Stomach (tissue), 9 donors: Measurements from ENCODE around the gene NUBPL. TPM values are rescaled to one million over a fixed set of nuclear protein-coding genes. Genes with fewer than 3 reads are reported as not detected.
"Not testable (repeated sequence)": the region's sequence is repeated elsewhere in the genome, so short reads cannot be mapped to it uniquely, and the experiment has no call there.

ENCODE experiments used
- DNase-seq, 2 donors: peaks; one replicate each; pipeline versions ENCODE4 v3.0.0 to v3.0.0-alpha.2; 2013 to 2019
- H3K27ac ChIP-seq, 5 donors: fragments of 200-600 bp in 4 of 5; sonication (generic) in 4 of 5; one replicate each; pipeline ENCODE4 v1.5.1; 2013 to 2019; ENCODE audit warnings: mild to moderate bottlenecking in 1 of 5, moderate library complexity in 1 of 5
- H3K27me3 ChIP-seq, 3 donors: fragments of 200-600 bp; sonication (generic); one replicate each; pipeline ENCODE4 v1.5.1; 2017 to 2019; ENCODE audit warnings: mixed run types in 1 of 3
- H3K36me3 ChIP-seq, 4 donors: fragments of 200-600 bp; sonication (generic); 1 replicate in 3 of 4; 2 replicates in 1 of 4; pipeline ENCODE4 v1.5.1; 2016 to 2019
- H3K4me1 ChIP-seq, 4 donors: fragments of 200-600 bp; sonication (generic); one replicate each; pipeline ENCODE4 v1.5.1; 2016 to 2019
- H3K4me3 ChIP-seq, 4 donors: fragments of 200-600 bp; sonication (generic) in 3 of 4; one replicate each; pipeline ENCODE4 v1.5.1; 2016 to 2019; ENCODE audit warnings: mild to moderate bottlenecking in 1 of 4
- H3K9me3 ChIP-seq, 4 donors: fragments of 200-600 bp; sonication (generic); one replicate each; pipeline ENCODE4 v1.5.1; 2016 to 2019
- EP300 ChIP-seq: sonication (generic); formaldehyde crosslinking; IDR thresholded peaks from one replicate; pipeline ENCODE4 v1.6.1; 2017; ENCODE audit warnings: antibody characterized with exemption
- POLR2A ChIP-seq, 4 donors: fragments of 450-650 bp; IDR thresholded peaks; one replicate each; pipeline ENCODE4 v1.6.1; 2016; ENCODE audit warnings: antibody characterized with exemption in 4 of 4, control low read depth in 2 of 4, mild to moderate bottlenecking in 1 of 4, moderate library complexity in 1 of 4
- POLR2AphosphoS5 ChIP-seq, 3 donors: sonication (generic); formaldehyde crosslinking; IDR thresholded peaks; one replicate each; pipeline ENCODE4 v1.6.1; 2016; ENCODE audit warnings: antibody characterized with exemption in 3 of 3
- WGBS, 5 donors: extraction: QIAGEN DNeasy Blood & Tissue Kit in 3 of 5; methylation state at CpG; one replicate each; pipeline versions ENCODE4 v1.1.5 to v1.1.7; 2013 to 2018; 5-methylcytosine and 5-hydroxymethylcytosine counted together
- intact Hi-C: fragments of 100-400 bp; cut with DNase I; formaldehyde crosslinking; loops from one replicate; pipeline ENCODE4 v1.15.1; 2023; ENCODE audit warnings: low total_unique reads
- polyA plus RNA-seq, 3 donors: library from polyadenylated mRNA; stranded (reverse); fragments of 200-250 nt; gene quantifications; one replicate each; pipeline ENCODE4 v1.2.3, GENCODE V29; 2013
- total RNA-seq, 5 donors: library from RNA; depleted of rRNA; stranded (reverse); fragments of >200 nt; gene quantifications; one replicate each; pipeline versions ENCODE4 v1.1.0 to v1.2.3, GENCODE V29; 2014 to 2016
- TF ChIP-seq, protein P1 (sequence below), 7 experiments: fragments of 450-650 bp in 4 of 7; fragments of 200-600 bp in 3 of 7; sonication (generic) in 3 of 7; IDR thresholded peaks; one replicate each; pipeline ENCODE4 v1.5.1; 2016 to 2019; ENCODE audit warnings: antibody characterized with exemption in 7 of 7, control low read depth in 2 of 7, mild to moderate bottlenecking in 1 of 7
- donor health status: healthy with polysubstance abuse.
- donor health status: Bipolar disorder and iron deficiency.
- donor health status: healthy.

Gene NUBPL
- total and polyA plus RNA-seq, 8 donors, result 0.58 to 25.7 (median 5.0) TPM

DNA sequence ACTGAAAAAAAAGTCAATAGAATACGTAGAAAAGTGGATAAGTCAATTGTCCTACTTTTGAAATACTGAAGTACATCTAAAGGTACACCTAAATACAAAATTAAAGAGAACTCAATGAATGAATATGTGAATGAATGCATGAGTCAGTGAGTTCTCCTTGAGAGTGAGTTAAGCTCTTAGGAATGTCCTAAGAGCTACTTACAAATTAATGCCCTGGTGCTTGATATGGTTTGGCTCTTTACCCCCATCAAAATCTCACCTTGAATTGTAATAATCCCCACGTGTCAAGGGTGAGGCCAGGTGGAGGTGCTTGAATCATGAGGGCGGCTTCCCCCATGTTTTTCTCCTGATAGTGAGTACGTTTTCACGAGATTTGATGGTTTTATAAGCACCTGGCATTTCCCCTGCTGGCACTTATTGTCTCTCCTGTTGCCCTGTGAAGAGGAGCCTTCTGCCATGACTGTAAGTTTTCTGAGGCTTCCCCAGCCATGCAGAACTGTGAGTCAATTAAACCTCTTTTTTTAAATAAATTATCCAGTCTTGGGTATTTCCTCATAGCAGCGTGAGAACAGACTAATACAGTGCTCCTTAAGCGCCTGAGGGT is 323.7 kb downstream of the NUBPL start:
- H3K9me3 ChIP-seq, result no peaks in the 10 kb centered on the region
- 78 to 90% (median 85%) methylated on average over 7 of the region's 7 CpGs for WGBS, 5 donors
- H3K36me3 ChIP-seq, result no peaks in the 10 kb centered on the region
- intact Hi-C loops, result no loop called here
- H3K4me1 ChIP-seq, result peaks cover 0 to 6% (median 0%) of the 10 kb centered on the region in 4 donors
- H3K4me3 ChIP-seq, result no peak overlapping the region
- no peak for DNase-seq
- no peak overlapping the region for H3K27ac ChIP-seq
- TF ChIP-seq POLR2A (IDR thresholded peaks at IDR 0.05) (no peak), EP300 (no peak), POLR2AphosphoS5 (IDR thresholded peaks at IDR 0.05) (no peak)
- TF ChIP-seq, protein P1, sequence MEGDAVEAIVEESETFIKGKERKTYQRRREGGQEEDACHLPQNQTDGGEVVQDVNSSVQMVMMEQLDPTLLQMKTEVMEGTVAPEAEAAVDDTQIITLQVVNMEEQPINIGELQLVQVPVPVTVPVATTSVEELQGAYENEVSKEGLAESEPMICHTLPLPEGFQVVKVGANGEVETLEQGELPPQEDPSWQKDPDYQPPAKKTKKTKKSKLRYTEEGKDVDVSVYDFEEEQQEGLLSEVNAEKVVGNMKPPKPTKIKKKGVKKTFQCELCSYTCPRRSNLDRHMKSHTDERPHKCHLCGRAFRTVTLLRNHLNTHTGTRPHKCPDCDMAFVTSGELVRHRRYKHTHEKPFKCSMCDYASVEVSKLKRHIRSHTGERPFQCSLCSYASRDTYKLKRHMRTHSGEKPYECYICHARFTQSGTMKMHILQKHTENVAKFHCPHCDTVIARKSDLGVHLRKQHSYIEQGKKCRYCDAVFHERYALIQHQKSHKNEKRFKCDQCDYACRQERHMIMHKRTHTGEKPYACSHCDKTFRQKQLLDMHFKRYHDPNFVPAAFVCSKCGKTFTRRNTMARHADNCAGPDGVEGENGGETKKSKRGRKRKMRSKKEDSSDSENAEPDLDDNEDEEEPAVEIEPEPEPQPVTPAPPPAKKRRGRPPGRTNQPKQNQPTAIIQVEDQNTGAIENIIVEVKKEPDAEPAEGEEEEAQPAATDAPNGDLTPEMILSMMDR (IDR thresholded peaks at IDR 0.05), result no peak
- no peaks in the 10 kb centered on the region for H3K27me3 ChIP-seq

DNA sequence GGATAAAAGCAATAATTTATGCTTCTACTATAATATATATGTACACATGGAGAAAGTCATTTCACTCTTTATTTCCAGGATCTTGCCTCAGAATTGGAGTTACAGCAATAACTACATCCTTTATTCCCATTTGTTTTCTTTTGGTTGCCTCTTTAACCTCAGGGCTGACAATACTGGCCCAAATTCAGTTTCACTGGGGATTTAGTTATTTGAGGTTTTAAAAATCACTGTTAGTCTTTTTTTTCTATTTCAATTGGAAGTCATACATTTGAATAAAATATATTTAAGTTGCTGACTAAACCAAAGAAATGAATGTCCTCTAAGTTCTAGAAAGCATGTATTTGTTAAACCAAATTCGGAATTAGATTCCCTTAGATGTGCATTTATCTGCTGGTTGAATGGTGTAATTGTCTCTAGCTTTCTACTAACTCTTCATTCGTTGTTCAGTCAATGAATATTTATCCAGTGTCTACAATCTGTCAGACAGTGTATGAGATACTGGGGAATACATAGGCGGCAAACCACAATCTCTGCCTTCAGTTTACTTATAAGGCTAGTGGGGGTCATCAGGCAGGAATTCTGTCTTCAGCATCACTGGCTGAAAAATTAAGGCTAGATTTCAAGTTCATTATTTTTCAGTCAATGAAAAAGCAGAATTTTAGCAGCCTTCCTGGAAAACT is 325.1 kb downstream of the NUBPL start:
- Histone ChIP-seq H3K27me3 (no peaks in the 10 kb centered on the region), H3K9me3 (no peaks in the 10 kb centered on the region), H3K4me1 (peaks cover 0 to under 1% (median 0%) of the 10 kb centered on the region in 4 donors), H3K27ac (no peak overlapping the region), H3K4me3 (no peak overlapping the region), H3K36me3 (no peaks in the 10 kb centered on the region)
- WGBS, 5 donors, result 65 to 74% (median 73%) methylated on average over 3 of the region's 3 CpGs
- DNase-seq, result no peak
- intact Hi-C loops, result no loop called here
- TF ChIP-seq, protein P1 (IDR thresholded peaks at IDR 0.05), result no peak
- TF ChIP-seq EP300 (no peak), POLR2AphosphoS5 (IDR thresholded peaks at IDR 0.05) (no peak)

DNA sequence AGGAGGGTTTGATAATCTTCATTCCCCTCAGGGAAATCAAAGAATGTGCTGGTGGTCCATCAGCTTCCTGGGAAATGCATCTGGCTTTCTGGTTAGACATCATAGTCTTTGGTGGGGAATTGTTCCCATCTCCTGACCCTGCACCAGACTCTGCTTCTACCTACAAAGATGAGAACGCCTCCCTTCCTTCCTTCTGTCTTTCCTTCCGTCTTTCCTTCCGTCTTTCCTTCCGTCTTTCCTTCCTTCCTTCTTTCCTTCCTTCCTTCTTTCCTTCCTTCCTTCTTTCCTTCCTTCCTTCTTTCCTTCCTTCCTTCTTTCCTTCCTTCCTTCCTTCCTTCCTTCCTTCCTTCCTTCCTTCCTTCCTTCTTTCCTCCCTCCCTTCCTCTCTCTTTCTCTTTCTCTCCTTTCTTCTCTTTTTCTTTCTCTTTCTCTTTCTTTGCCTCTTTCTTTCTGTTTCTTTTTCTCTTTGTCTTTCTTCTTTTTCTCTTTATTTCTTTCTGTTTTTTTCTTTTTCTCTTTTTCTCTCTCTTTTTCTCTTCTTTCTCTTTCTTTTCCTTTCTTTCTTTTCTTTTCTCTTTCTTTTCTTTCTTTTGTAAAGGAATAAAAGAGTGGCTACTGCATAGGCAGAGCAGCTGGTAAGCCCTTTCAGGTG is 326.9 kb downstream of the NUBPL start:
- no peaks in the 10 kb centered on the region for H3K36me3 ChIP-seq
- H3K27ac ChIP-seq, result no peak overlapping the region
- intact Hi-C loops, result no loop called here
- no peak overlapping the region for H3K4me3 ChIP-seq
- 75 to 96% (median 93%) methylated on average over 4 of the region's 4 CpGs for WGBS, 5 donors
- DNase-seq, result no peak
- TF ChIP-seq POLR2A (IDR thresholded peaks at IDR 0.05) (no peak), POLR2AphosphoS5 (IDR thresholded peaks at IDR 0.05) (no peak), EP300 (no peak)
- TF ChIP-seq, protein P1 (IDR thresholded peaks at IDR 0.05), result no peak
- peaks cover 0 to 3% (median under 1%) of the 10 kb centered on the region in 4 donors for H3K4me1 ChIP-seq
- H3K9me3 ChIP-seq, result no peaks in the 10 kb centered on the region
- no peaks in the 10 kb centered on the region for H3K27me3 ChIP-seq

DNA sequence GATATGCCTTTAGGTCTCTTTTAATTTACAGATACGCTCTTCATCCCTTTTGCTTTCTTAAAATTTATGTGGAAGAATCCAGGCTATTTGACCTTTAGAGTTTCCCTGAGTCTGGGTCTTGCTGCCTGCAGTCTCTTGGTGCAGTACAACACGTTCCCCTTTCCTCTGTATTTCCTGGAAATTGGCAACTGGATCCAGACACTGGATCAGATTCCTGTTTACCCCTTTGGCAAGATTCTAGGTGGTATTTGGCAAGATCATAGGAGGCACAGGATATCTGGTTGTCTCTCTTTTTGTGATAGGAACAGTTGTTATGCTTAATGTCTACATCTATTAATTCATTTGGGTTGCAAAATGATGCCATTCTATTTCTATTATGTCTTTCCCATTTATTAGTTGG is 328.1 kb downstream of the NUBPL start:
- Histone ChIP-seq H3K4me1 (peaks cover 0 to 7% (median 5%) of the 10 kb centered on the region in 4 donors), H3K9me3 (no peaks in the 10 kb centered on the region), H3K27me3 (no peaks in the 10 kb centered on the region), H3K36me3 (no peaks in the 10 kb centered on the region), H3K4me3 (no peak overlapping the region), H3K27ac (no peak overlapping the region)
- DNase-seq, result no peak
- intact Hi-C loops, result no loop called here
- TF ChIP-seq EP300 (no peak), POLR2AphosphoS5 (IDR thresholded peaks at IDR 0.05) (no peak)
- TF ChIP-seq, protein P1 (IDR thresholded peaks at IDR 0.05), result no peak
- WGBS, 5 donors, result 69 to 85% (median 78%) methylated on average over 2 of the region's 2 CpGs

DNA sequence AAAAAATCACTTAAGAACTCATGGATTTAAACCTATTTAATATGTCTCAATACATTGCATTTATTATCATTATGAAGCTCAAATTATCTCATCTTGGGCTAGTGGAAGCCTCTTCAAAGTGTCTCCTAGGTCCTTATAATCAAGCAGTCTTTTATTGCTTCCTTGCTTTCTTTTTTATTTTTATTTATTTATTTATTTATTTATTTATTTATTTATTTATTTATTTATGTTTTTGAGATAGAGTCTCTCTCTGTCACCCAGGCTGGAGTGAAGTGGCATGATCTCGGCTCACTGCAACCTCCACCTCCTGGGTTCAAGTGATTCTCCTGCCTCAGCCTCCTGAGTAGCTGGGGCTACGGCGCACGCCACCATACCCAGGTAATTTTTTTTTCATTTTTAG is 329.0 kb downstream of the NUBPL start:
- H3K27ac ChIP-seq, H3K4me1 ChIP-seq, DNase-seq, H3K36me3 ChIP-seq, H3K27me3 ChIP-seq, intact Hi-C loops, H3K4me3 ChIP-seq, H3K9me3 ChIP-seq: not testable (repeated sequence)
- WGBS, 5 donors, result 95 to 99% (median 98%) methylated on average over 4 of the region's 4 CpGs
